Endothelial cell of umbilical vein (primary cell): Measurements from ENCODE around the gene IFT27. TPM values are rescaled to one million over a fixed set of nuclear protein-coding genes. Genes with fewer than 3 reads are reported as not detected.

Source experiments
- BruUV-seq: library from RNA; stranded (reverse); fragments of 400-500 nt; replicated peaks from 2 replicates; lab custom pipeline; 2021; lab: Mats Ljungman, UMichigan
- CTCF ChIA-PET: fragments of 300-600, 350-600 bp; sonication (Branson Sonifier 250); formaldehyde crosslinking; loops from one replicate; lab custom pipeline; 2021; ENCODE audit warnings: antibody characterized with exemption, inconsistent platforms; lab: Charles Lee
- POLR2A ChIA-PET: fragments of 300-600, 350-600 bp; sonication (Branson Sonifier 250); formaldehyde crosslinking; loops from one replicate; lab custom pipeline; 2021; ENCODE audit warnings: antibody characterized with exemption, inconsistent platforms; lab: Charles Lee
- DNase-seq: peaks from one replicate; pipeline ENCODE4 v3.0.0-alpha.2; 2011; ENCODE audit warnings: low read depth, low spot score
- FAIRE-seq: peaks from 2 replicates; lab custom pipeline; 2011; peaks lifted over from hg19 to GRCh38; lab: Jason Lieb, UNC
- H2AFZ ChIP-seq: 2 replicates; pipeline ENCODE4 v1.6.0; 2012; ENCODE audit warnings: low read depth, low read length, control low read depth, inconsistent platforms
- H3K27ac ChIP-seq: 2 replicates; pipeline ENCODE4 v1.5.1; 2011; ENCODE audit warnings: low read depth, mild to moderate bottlenecking, control low read depth, low read length, moderate library complexity; ENCODE audit not compliant: insufficient read depth
- H3K27me3 ChIP-seq, 2 experiments: 2 replicates each; pipeline versions ENCODE4 v1.6.0 to v1.6.1; 2011; ENCODE audit warnings: low read length in 2 of 2, mixed read lengths in 1 of 2; ENCODE audit not compliant: control insufficient read depth in 2 of 2, insufficient read depth in 2 of 2
- H3K36me3 ChIP-seq, 2 experiments: 2 replicates in 1 of 2; 3 replicates in 1 of 2; pipeline ENCODE4 v1.5.1; 2011; ENCODE audit warnings: low read length in 2 of 2, mild to moderate bottlenecking in 1 of 2, moderate library complexity in 1 of 2; ENCODE audit not compliant: control insufficient read depth in 2 of 2, insufficient read depth in 2 of 2; ENCODE audit errors: extremely low read depth in 1 of 2
- H3K4me1 ChIP-seq: 3 replicates; pipeline ENCODE4 v1.5.1; 2011; ENCODE audit warnings: mild to moderate bottlenecking, low read length; ENCODE audit not compliant: control insufficient read depth, insufficient read depth; ENCODE audit errors: extremely low read depth
- H3K4me2 ChIP-seq: 2 replicates; pipeline ENCODE4 v1.6.1; 2011; ENCODE audit warnings: low read length, control low read depth, mixed read lengths; ENCODE audit not compliant: insufficient read depth
- H3K4me3 ChIP-seq, 3 experiments: fragments of 200-600 bp in 1 of 3; sonication (generic), shearing (Covaris generic) in 1 of 3; replicated peaks in 1 of 3; 2 replicates each; pipeline ENCODE4 v1.5.1; 2011 to 2016; ENCODE audit warnings: control low read depth in 3 of 3, low read length in 3 of 3, mild to moderate bottlenecking in 2 of 3, inconsistent platforms in 1 of 3, low read depth in 1 of 3, moderate library complexity in 1 of 3; ENCODE audit not compliant: insufficient read depth in 1 of 3
- H3K79me2 ChIP-seq: 2 replicates; pipeline ENCODE4 v1.6.0; 2012; ENCODE audit warnings: low read length, inconsistent platforms; ENCODE audit not compliant: control insufficient read depth, insufficient read depth
- H3K9ac ChIP-seq: replicated peaks from 2 replicates; pipeline ENCODE3; 2011; ENCODE audit warnings: low read length, control low read depth; ENCODE audit not compliant: insufficient read depth; ENCODE audit errors: extremely low read depth
- H3K9me1 ChIP-seq: replicated peaks from 3 replicates; pipeline ENCODE4 v1.6.0; 2011; ENCODE audit warnings: mild to moderate bottlenecking, low read length; ENCODE audit not compliant: control insufficient read depth, insufficient read depth; ENCODE audit errors: extremely low read depth
- H3K9me3 ChIP-seq: replicated peaks from 2 replicates; pipeline ENCODE4 v1.5.1; 2012; ENCODE audit warnings: low read length, inconsistent platforms; ENCODE audit not compliant: control insufficient read depth, insufficient read depth
- H4K20me1 ChIP-seq: replicated peaks from 2 replicates; pipeline ENCODE3; 2011; ENCODE audit warnings: mild to moderate bottlenecking, low read length; ENCODE audit not compliant: control insufficient read depth, insufficient read depth; ENCODE audit errors: extremely low read depth
- EZH2 ChIP-seq: IDR thresholded peaks from 2 replicates; pipeline ENCODE4 v1.6.1; 2012; ENCODE audit warnings: borderline replicate concordance, low read depth, mild to moderate bottlenecking, moderate library complexity, low read length, inconsistent platforms; ENCODE audit not compliant: severe bottlenecking
- FOS ChIP-seq: IDR thresholded peaks from 2 replicates; pipeline ENCODE4 v1.6.1; 2011; ENCODE audit warnings: mild to moderate bottlenecking, low read length, moderate library complexity, borderline replicate concordance; ENCODE audit not compliant: insufficient read depth
- GATA2 ChIP-seq: IDR thresholded peaks from 2 replicates; pipeline ENCODE4 v1.7.0; 2011; ENCODE audit warnings: low read depth, mild to moderate bottlenecking, moderate library complexity, mixed read lengths, low read length; ENCODE audit not compliant: insufficient read length, insufficient read depth
- JUN ChIP-seq: IDR thresholded peaks from 2 replicates; pipeline ENCODE4 v1.6.1; 2011; ENCODE audit warnings: borderline replicate concordance, low read depth; ENCODE audit not compliant: insufficient read length, insufficient read depth
- MYC ChIP-seq: IDR thresholded peaks from one replicate; pipeline ENCODE4 v1.6.1; 2011; ENCODE audit warnings: mild to moderate bottlenecking, low read depth, low read length
- POLR2A ChIP-seq: IDR thresholded peaks from 2 replicates; pipeline ENCODE4 v1.6.1; 2012; ENCODE audit warnings: low read depth, mild to moderate bottlenecking, control low read depth, low read length
- POLR2AphosphoS5 ChIP-seq: IDR thresholded peaks from 2 replicates; pipeline ENCODE4 v1.6.1; 2012; ENCODE audit warnings: low read depth, mild to moderate bottlenecking, control low read depth, low read length, moderate library complexity; ENCODE audit not compliant: insufficient read depth
- dilution Hi-C: fragments of 300-500 bp; cut with MboI; formaldehyde crosslinking; loops from one replicate; pipeline ENCODE4 v1.15.0; 2019; ENCODE audit warnings: low sequenced_read_pairs; ENCODE audit not compliant: extremely low pct_ligation_motif_present
- intact Hi-C: fragments of 100-400 bp; cut with micrococcal nuclease; formaldehyde crosslinking; loops from one replicate; pipeline ENCODE4 v1.10.0; 2022
- polyA plus RNA-seq, 4 experiments: library from polyadenylated mRNA; depleted of rRNA in 3 of 4; stranded (reverse) in 3 of 4; unstranded in 1 of 4; fragments of >200 nt; gene quantifications; 2 replicates each; pipeline versions ENCODE4 v1.2.1 to v1.2.3, GENCODE V29; 2011 to 2012; ENCODE audit warnings: missing spikeins in 1 of 4
- total RNA-seq: library from RNA; stranded (reverse); gene quantifications from 2 replicates; pipeline ENCODE4 v1.2.3, GENCODE V29; 2021
- TF ChIP-seq, protein P1 (sequence below), 2 donors: IDR thresholded peaks; 1 replicate in 1 of 2; 2 replicates in 1 of 2; pipeline ENCODE4 v1.5.1; 2011; ENCODE audit warnings: low read length in 2 of 2, mild to moderate bottlenecking in 2 of 2, moderate library complexity in 2 of 2, control low read depth in 1 of 2, inconsistent platforms in 1 of 2, low read depth in 1 of 2; ENCODE audit not compliant: insufficient read depth in 1 of 2; ENCODE audit errors: extremely low read depth in 1 of 2
- TF ChIP-seq, protein P2 (sequence below): IDR thresholded peaks from 2 replicates; pipeline ENCODE4 v1.6.1; 2011; ENCODE audit not compliant: insufficient read depth, insufficient read length

IFT27 gene
- total and polyA plus RNA-seq, 2 donors (not counting 3 experiments of a cell fraction or from before 2014, with no cell fraction given) = 29.9 to 33.7 TPM

DNA sequence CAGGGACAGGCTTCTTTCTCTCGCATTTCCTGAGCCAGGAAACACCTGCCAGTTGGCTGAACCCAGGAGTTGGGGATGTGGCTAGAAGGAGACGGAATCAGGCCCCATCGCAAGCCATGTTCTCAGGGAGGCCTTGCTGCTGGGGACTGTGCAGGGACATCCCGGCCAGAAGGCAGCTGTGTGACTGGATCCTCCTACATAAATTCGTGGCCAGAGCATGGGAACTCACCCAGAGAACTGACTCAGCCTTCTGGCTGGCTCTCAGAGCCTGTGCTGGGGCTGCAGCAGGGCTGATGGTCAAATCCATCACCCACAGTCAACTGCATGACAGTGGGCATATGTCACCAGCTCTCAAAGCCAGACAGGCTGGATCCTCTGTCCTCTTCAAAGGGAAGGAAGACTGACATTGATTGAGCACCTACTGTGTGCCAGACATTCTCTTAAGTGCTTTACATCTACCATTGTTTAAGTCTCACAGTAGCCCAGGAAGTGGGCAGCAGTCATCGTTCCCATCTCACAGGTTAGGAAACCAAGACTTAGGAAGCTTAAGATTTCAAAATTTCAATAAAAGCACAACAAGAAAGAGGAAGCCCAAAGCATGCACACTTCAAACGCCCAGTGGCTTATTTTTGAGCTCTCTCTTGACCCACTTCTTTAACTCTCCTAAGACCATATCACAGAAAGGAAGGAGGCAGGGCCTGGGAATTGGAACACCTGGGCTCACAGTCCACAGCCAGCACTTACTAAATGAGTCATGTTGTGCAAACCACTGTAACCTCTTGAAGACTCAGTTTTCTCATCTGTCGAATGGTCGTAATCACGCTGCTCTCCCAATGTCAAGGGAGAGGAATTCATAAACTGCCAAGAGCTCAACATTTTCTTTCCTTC, 41.5 kb downstream of the IFT27 start:
- TF ChIP-seq JUN = no peak
- no peak for TF ChIP-seq EZH2
- TF ChIP-seq, protein P1, sequence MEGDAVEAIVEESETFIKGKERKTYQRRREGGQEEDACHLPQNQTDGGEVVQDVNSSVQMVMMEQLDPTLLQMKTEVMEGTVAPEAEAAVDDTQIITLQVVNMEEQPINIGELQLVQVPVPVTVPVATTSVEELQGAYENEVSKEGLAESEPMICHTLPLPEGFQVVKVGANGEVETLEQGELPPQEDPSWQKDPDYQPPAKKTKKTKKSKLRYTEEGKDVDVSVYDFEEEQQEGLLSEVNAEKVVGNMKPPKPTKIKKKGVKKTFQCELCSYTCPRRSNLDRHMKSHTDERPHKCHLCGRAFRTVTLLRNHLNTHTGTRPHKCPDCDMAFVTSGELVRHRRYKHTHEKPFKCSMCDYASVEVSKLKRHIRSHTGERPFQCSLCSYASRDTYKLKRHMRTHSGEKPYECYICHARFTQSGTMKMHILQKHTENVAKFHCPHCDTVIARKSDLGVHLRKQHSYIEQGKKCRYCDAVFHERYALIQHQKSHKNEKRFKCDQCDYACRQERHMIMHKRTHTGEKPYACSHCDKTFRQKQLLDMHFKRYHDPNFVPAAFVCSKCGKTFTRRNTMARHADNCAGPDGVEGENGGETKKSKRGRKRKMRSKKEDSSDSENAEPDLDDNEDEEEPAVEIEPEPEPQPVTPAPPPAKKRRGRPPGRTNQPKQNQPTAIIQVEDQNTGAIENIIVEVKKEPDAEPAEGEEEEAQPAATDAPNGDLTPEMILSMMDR (IDR thresholded peaks at IDR 0.05; ENCODE audit: extremely low read depth in 1 of 2, insufficient read depth in 1 of 2, low read depth in 1 of 2, low read length in 2 of 2) = no peak
- TF ChIP-seq FOS = no peak
- no peak for TF ChIP-seq POLR2AphosphoS5
- TF ChIP-seq GATA2 = no peak
- TF ChIP-seq POLR2A = no peak
- TF ChIP-seq, protein P2, sequence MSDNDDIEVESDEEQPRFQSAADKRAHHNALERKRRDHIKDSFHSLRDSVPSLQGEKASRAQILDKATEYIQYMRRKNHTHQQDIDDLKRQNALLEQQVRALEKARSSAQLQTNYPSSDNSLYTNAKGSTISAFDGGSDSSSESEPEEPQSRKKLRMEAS = no peak
- TF ChIP-seq MYC = no peak
- Histone ChIP-seq H4K20me1 (no peaks in the 10 kb centered on the region), H3K4me3 (no peak overlapping the region), H3K9me1 (no peaks in the 10 kb centered on the region), H3K27me3 (peaks cover 0 to 8% of the 10 kb centered on the region in 2 experiments), H2AFZ (no peak overlapping the region), H3K36me3 (no peaks in the 10 kb centered on the region), H3K4me1 (no peaks in the 10 kb centered on the region), H3K27ac (no peak overlapping the region), H3K9ac (no peak overlapping the region), H3K79me2 (no peaks in the 10 kb centered on the region), H3K9me3 (no peaks in the 10 kb centered on the region), H3K4me2 (no peak overlapping the region)
- no TSS peak for BruUV-seq
- intact Hi-C loops = no loop called here
- dilution Hi-C loops = no loop called here
- FAIRE-seq = no peak
- POLR2A ChIA-PET = no interaction called here
- no peak for DNase-seq
- CTCF ChIA-PET = interaction anchor here (1.3 kb wide), 1 partner anchor 24 kb away, joined by 4 read pairs; no protein-coding TSS in a partner anchor
